WI38 (cell line): ENCODE data around the gene HGS.

Experiments used
- H3K4me3 ChIP-seq: 2 replicates; pipeline ENCODE4 v1.5.1; 2011; ENCODE audit warnings: low read depth, mild to moderate bottlenecking, control low read depth, low read length
- TF ChIP-seq, protein P1 (sequence below): IDR thresholded peaks from 2 replicates; pipeline ENCODE4 v1.5.1; 2012; ENCODE audit warnings: low read depth, mild to moderate bottlenecking, control low read depth, low read length

Gene HGS

GRCh38 chr17:81723651-81724209, 39.9 kb downstream of the HGS start:
- TF ChIP-seq, protein P1, sequence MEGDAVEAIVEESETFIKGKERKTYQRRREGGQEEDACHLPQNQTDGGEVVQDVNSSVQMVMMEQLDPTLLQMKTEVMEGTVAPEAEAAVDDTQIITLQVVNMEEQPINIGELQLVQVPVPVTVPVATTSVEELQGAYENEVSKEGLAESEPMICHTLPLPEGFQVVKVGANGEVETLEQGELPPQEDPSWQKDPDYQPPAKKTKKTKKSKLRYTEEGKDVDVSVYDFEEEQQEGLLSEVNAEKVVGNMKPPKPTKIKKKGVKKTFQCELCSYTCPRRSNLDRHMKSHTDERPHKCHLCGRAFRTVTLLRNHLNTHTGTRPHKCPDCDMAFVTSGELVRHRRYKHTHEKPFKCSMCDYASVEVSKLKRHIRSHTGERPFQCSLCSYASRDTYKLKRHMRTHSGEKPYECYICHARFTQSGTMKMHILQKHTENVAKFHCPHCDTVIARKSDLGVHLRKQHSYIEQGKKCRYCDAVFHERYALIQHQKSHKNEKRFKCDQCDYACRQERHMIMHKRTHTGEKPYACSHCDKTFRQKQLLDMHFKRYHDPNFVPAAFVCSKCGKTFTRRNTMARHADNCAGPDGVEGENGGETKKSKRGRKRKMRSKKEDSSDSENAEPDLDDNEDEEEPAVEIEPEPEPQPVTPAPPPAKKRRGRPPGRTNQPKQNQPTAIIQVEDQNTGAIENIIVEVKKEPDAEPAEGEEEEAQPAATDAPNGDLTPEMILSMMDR, result no peak
- H3K4me3 ChIP-seq, result no peak overlapping the region

GRCh38 chr17:81725439-81725838, 41.6 kb downstream of the HGS start:
- TF ChIP-seq, protein P1, result no peak
- no peak overlapping the region for H3K4me3 ChIP-seq

GRCh38 chr17:81726004-81726403, 42.2 kb downstream of the HGS start:
- no peak overlapping the region for H3K4me3 ChIP-seq
- TF ChIP-seq, protein P1, result no peak

- TF ChIP-seq, protein P1, result no peak
- no peak overlapping the region for H3K4me3 ChIP-seq
These were observed 43.7 kb downstream of the HGS start for GRCh38 chr17:81727324-81728031.

DNA sequence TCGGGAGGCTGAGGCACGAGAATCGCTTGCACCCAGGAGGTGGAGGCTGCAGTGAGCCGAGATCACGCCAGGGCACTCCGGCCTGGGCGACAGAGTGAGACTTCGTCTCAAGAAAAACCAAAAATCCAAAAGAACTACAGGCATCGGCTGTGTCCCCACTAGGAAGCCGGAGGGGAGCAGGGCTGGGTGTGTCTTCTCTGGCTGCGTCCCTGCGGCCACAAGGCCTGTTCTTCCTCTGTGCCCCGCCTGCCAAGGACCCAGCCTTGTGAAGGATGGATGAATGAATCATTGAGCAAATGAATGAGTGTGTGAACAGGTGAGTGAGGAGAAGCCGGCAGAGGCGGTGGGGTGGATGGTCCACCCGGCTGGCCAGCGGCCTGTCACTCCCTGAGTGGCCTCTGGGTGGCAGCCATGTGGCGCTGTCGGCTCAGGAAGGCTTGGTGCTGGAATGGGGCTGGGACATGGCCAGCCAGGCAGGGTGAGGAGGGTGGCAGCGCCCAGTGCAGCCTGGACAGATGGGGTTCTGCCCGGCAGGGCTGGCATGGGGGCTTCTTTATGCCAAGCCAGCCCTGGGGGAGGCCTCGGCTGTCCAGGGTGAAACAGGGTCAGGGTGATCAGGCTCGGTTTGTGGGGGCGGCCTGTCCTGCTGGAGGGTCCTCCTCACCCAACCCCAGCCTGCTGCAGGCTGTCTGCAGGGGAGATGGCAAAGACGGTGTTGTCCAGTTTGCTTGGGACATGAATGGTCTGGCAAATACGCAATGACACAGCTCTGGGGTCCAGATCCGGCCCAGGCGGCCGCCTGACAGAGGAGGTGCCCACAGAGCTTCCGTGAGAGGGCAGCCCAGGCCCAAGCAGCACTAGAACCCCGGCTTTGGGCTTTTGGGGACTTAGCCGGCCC, 49.9 kb downstream of the HGS start:
- TF ChIP-seq, protein P1, result peak; percentile 90
- H3K4me3 ChIP-seq, result no peak overlapping the region

DNA sequence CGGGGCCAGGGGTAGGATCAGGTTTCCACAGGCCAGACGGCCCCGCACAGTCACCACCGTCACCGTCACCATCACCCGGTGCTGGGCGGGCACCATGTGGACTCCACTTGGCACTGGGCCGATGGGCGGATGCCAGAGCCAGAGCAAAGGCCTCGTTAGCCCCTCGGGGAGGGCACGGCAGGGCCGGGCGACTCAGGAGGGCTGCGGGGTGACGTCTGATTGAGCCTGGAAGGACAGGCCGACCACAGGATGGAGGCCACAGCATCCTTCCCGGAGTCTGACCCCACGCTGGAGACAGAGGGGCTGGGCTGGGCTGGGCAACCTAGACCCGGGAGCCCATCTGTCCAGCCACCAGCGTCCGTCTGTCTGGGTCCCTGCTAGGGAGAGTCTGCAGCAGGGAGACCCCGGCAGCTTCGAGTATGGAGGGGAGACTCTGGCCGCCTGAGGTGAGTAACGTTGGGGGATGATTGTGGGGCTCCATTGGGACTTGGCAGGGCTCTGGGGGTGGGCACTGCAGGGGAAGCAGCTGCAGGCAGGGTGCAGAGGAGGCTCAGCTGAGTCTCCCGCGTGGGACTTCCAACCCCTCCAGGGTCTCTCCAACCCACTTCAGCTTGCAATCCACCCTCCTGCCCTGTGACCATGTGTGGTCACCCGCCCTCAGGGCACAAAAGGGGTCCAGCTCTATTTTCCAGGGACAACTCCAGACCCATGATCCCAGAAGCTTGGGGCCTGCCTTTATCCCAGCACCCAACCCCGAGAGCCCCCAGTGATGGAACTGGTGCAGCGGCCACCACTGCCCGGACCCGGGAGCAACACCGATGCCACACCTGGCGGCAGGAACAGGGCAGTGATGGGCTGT, 50.8 kb downstream of the HGS start:
- TF ChIP-seq, protein P1, result no peak
- H3K4me3 ChIP-seq, result no peak overlapping the region
